K562 (cell line): ENCODE measurements around the gene PCK1. TPM values are rescaled to one million over a fixed set of nuclear protein-coding genes. Genes with fewer than 3 reads are reported as not detected.

Experiments used
- ATF2 ChIP-seq: sonication (generic); formaldehyde crosslinking; IDR thresholded peaks from 2 replicates; pipeline ENCODE4 v1.8.1; 2022; ENCODE audit warnings: missing genetic modification reagents
- ATF7 ChIP-seq: fragments of 450-650 bp; IDR thresholded peaks from 2 replicates; pipeline ENCODE4 v1.7.1; 2014; ENCODE audit warnings: mild to moderate bottlenecking, moderate library complexity
- CEBPB ChIP-seq: fragments of 450-650 bp; IDR thresholded peaks from 2 replicates; pipeline ENCODE4 v1.6.1; 2016; ENCODE audit warnings: missing genetic modification characterization, missing compliant biosample characterization
- ELF1 ChIP-seq: fragments of 200-800 bp; sonication (Bioruptor generic); IDR thresholded peaks from 2 replicates; pipeline ENCODE4 v1.6.1; 2016; ENCODE audit warnings: missing genetic modification characterization, missing compliant biosample characterization
- MAFG ChIP-seq: fragments of 450-650 bp; conservative IDR thresholded peaks from 2 replicates; pipeline ENCODE4 v1.6.1; 2016; ENCODE audit warnings: missing genetic modification characterization, missing compliant biosample characterization
- MGA ChIP-seq: fragments of 450-650 bp; IDR thresholded peaks from 2 replicates; pipeline ENCODE4 v1.6.1; 2016; ENCODE audit warnings: mild to moderate bottlenecking, moderate library complexity
- NFE2 ChIP-seq: IDR thresholded peaks from 2 replicates; pipeline ENCODE4 v1.6.1; 2014; ENCODE audit warnings: antibody characterized with exemption, low read depth
- PCBP2 ChIP-seq: fragments of 200-400 bp; formaldehyde crosslinking; IDR thresholded peaks from 2 replicates; pipeline ENCODE4 v1.6.1; 2018; ENCODE audit warnings: low read length, low read depth, mild to moderate bottlenecking, moderate library complexity; ENCODE audit not compliant: poor library complexity, severe bottlenecking
- SRF ChIP-seq, 2 experiments: fragments of 250-450, 450-650 bp in 1 of 2; sonication (Bioruptor Pico) in 1 of 2; sonication (generic) in 1 of 2; formaldehyde crosslinking; IDR thresholded peaks; 2 replicates each; pipeline versions ENCODE4 v1.5.0 to v1.5.1; 2020 to 2022; ENCODE audit warnings: mild to moderate bottlenecking in 1 of 2, missing genetic modification reagents in 1 of 2
- TFAP4 ChIP-seq: sonication (generic); formaldehyde crosslinking; IDR thresholded peaks from 2 replicates; pipeline ENCODE4 v1.8.0; 2022; ENCODE audit warnings: missing genetic modification reagents, mild to moderate bottlenecking, moderate library complexity, borderline replicate concordance
- YY1 ChIP-seq, 3 experiments: IDR thresholded peaks; 2 replicates each; pipeline ENCODE4 v1.6.1; 2011; ENCODE audit warnings: low read length in 2 of 3, mild to moderate bottlenecking in 2 of 3, moderate library complexity in 2 of 3, borderline replicate concordance in 1 of 3, control low read depth in 1 of 3, low read depth in 1 of 3; ENCODE audit not compliant: insufficient read depth in 3 of 3, insufficient replicate concordance in 2 of 3, control insufficient read depth in 1 of 3, insufficient read length in 1 of 3; ENCODE audit errors: extremely low read depth in 1 of 3
- ZNF217 ChIP-seq: sonication (generic); formaldehyde crosslinking; IDR thresholded peaks from 2 replicates; pipeline ENCODE4 v1.8.0; 2022; ENCODE audit warnings: mild to moderate bottlenecking, missing genetic modification reagents
- polyA plus RNA-seq, 8 experiments: library from polyadenylated mRNA; depleted of rRNA in 4 of 8; stranded (reverse) in 5 of 8; unstranded in 3 of 8; fragments of >200 nt; fragmentation: Nextera tagmentation in 2 of 8; fragmentation: Illumina TruSeq in 1 of 8; extraction: Ambion mirVana in 2 of 8; extraction: Trizol in 1 of 8; gene quantifications; 2 replicates each; pipeline versions ENCODE4 v1.2.1 to v1.2.3, GENCODE V29; 2011 to 2014; ENCODE audit warnings: inconsistent platforms in 1 of 8, missing spikeins in 1 of 8
- total RNA-seq, 7 experiments: library from RNA; depleted of rRNA in 6 of 7; stranded (reverse); fragments of >200 nt in 6 of 7; fragmentation: Illumina TruSeq in 2 of 7; extraction: Trizol in 2 of 7; gene quantifications; 2 replicates each; pipeline versions ENCODE4 v1.2.1 to v1.2.3, GENCODE V29; 2011 to 2021; ENCODE audit warnings: low replicate concordance in 1 of 7

The PCK1 gene
- total and polyA plus RNA-seq, 9 of the 15 experiments (the other 6 are each of a cell fraction or from before 2014, with no cell fraction given) = 0.05 to 0.73 (median 0.15) TPM

GRCh38 chr20:57560554-57561355 lies at the start of gene PCK1 (continued):
- TF ChIP-seq MGA (peak; percentile 59), ATF2 (CRISPR knock-in tag) (0 out of 2 replicates have a peak, but pooled peaks have one; percentile 11), TFAP4 (CRISPR knock-in tag) (peak; percentile 81; the same call in 1 of the 2 replicates), MAFG (tag) (peak; percentile 14; the same call in 1 of the 2 replicates), ATF7 (peak; percentile 96), CEBPB (tag) (peak; percentile 80), NFE2 (peak; percentile 78), ELF1 (tag) (no peak), ZNF217 (CRISPR knock-in tag) (no peak), PCBP2 (no peak), SRF (CRISPR knock-in tag; IDR thresholded peaks at IDR 0.05) (peak in 1 of 2 experiments; percentile 53; a peak in 1 of 4 replicates), YY1 (IDR thresholded peaks at IDR 0.05; ENCODE audit: borderline replicate concordance in 1 of 3, control insufficient read depth in 1 of 3, extremely low read depth in 1 of 3, insufficient read depth in 3 of 3, insufficient read length in 1 of 3, insufficient replicate concordance in 2 of 3, low read depth in 1 of 3, low read length in 2 of 3) (no peak)
